ENCODE data around the gene CTNNA3.

- TF ChIP-seq POLR2A (IDR thresholded peaks at IDR 0.05), result no peak
- TF ChIP-seq CTCF (IDR thresholded peaks at IDR 0.05), result no peak
Measured at GRCh38 chr10:67539312-67539711, 156.7 kb downstream of the CTNNA3 start.
